ENCODE measurements around the gene CSNK1G1. TPM values are rescaled to one million over a fixed set of nuclear protein-coding genes. Genes with fewer than 3 reads are reported as not detected.

The CSNK1G1 gene
- total RNA-seq, 1 donor from 2014 or later, result 23.5 TPM

- H3K27me3 ChIP-seq (ENCODE audit: control insufficient read depth, insufficient read depth, low read length), result no peaks in the 10 kb centered on the region
- H3K4me3 ChIP-seq (ENCODE audit: low read depth, low read length), result no peak overlapping the region
- TF ChIP-seq, protein P1, sequence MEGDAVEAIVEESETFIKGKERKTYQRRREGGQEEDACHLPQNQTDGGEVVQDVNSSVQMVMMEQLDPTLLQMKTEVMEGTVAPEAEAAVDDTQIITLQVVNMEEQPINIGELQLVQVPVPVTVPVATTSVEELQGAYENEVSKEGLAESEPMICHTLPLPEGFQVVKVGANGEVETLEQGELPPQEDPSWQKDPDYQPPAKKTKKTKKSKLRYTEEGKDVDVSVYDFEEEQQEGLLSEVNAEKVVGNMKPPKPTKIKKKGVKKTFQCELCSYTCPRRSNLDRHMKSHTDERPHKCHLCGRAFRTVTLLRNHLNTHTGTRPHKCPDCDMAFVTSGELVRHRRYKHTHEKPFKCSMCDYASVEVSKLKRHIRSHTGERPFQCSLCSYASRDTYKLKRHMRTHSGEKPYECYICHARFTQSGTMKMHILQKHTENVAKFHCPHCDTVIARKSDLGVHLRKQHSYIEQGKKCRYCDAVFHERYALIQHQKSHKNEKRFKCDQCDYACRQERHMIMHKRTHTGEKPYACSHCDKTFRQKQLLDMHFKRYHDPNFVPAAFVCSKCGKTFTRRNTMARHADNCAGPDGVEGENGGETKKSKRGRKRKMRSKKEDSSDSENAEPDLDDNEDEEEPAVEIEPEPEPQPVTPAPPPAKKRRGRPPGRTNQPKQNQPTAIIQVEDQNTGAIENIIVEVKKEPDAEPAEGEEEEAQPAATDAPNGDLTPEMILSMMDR (IDR thresholded peaks at IDR 0.05; ENCODE audit: insufficient read depth, low read length, poor library complexity, severe bottlenecking), result peak; percentile 30
- no peaks in the 10 kb centered on the region for H3K36me3 ChIP-seq (ENCODE audit: control insufficient read depth, insufficient read depth, low read length)
- DNase-seq (ENCODE audit: low read depth), result no peak
Measured at GRCh38 chr15:64209680-64210334, 146.2 kb downstream of the CSNK1G1 start.

DNA sequence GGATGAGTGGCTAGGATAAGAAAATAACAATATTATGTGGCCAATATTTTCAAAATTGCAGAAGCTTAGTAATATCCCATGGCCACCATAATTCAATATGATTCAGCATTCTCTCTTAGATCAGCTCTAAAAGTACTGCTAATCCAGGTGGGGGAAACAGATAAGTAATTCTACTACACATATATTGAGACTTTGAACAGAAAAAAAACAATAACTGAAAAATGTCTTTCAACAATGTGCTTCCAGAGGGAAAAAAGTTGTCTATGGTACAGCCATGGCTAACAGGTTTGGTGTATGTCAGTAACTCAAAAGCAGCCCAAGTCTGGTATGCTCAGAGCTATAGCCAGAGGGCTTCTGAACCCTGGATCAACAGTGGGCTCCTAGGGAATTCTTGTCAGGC lies 150.8 kb downstream of the CSNK1G1 start:
- no peaks in the 10 kb centered on the region for H3K36me3 ChIP-seq (ENCODE audit: control insufficient read depth, insufficient read depth, low read length)
- TF ChIP-seq, protein P1 (IDR thresholded peaks at IDR 0.05; ENCODE audit: insufficient read depth, low read length, poor library complexity, severe bottlenecking), result no peak
- DNase-seq (ENCODE audit: low read depth), result no peak

DNA sequence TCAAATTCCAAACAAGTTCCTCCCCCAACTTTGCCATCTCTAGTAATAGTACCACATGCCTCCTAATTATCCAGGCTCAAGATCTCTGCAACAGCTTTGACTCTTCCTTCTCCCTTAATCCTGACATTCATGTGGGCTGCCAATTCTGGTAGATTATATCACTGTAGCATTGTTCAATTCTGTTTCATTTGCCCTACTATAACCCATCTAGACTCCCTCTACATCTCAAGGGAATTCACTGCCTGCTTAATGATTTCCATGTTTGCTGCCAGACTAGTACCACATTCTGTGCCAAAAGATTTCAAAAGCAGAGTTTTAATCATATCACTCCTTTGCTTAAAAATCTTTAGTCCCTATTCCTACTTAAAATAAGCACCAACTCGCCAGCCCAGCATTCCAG lies 158.5 kb downstream of the CSNK1G1 start:
- no peak for DNase-seq (ENCODE audit: low read depth)
- no peaks in the 10 kb centered on the region for H3K36me3 ChIP-seq (ENCODE audit: control insufficient read depth, insufficient read depth, low read length)
- no peak overlapping the region for H3K4me3 ChIP-seq (ENCODE audit: low read depth, low read length)
- TF ChIP-seq, protein P1 (IDR thresholded peaks at IDR 0.05; ENCODE audit: insufficient read depth, low read length, poor library complexity, severe bottlenecking), result no peak
- H3K27me3 ChIP-seq (ENCODE audit: control insufficient read depth, insufficient read depth, low read length), result no peaks in the 10 kb centered on the region

More for the DNA sequence above, 150.8 kb downstream of the CSNK1G1 start:
- H3K27me3 ChIP-seq (ENCODE audit: control insufficient read depth, insufficient read depth, low read length), result no peaks in the 10 kb centered on the region
- no peak overlapping the region for H3K4me3 ChIP-seq (ENCODE audit: low read depth, low read length)

- Histone ChIP-seq H3K36me3 (ENCODE audit: control insufficient read depth, insufficient read depth, low read length) (no peaks in the 10 kb centered on the region), H3K4me3 (ENCODE audit: low read depth, low read length) (no peak overlapping the region), H3K27me3 (ENCODE audit: control insufficient read depth, insufficient read depth, low read length) (no peaks in the 10 kb centered on the region)
- no peak for DNase-seq (ENCODE audit: low read depth)
- TF ChIP-seq, protein P1 (IDR thresholded peaks at IDR 0.05; ENCODE audit: insufficient read depth, low read length, poor library complexity, severe bottlenecking), result no peak
Measured at GRCh38 chr15:64193971-64194370, 162.0 kb downstream of the CSNK1G1 start.

DNA sequence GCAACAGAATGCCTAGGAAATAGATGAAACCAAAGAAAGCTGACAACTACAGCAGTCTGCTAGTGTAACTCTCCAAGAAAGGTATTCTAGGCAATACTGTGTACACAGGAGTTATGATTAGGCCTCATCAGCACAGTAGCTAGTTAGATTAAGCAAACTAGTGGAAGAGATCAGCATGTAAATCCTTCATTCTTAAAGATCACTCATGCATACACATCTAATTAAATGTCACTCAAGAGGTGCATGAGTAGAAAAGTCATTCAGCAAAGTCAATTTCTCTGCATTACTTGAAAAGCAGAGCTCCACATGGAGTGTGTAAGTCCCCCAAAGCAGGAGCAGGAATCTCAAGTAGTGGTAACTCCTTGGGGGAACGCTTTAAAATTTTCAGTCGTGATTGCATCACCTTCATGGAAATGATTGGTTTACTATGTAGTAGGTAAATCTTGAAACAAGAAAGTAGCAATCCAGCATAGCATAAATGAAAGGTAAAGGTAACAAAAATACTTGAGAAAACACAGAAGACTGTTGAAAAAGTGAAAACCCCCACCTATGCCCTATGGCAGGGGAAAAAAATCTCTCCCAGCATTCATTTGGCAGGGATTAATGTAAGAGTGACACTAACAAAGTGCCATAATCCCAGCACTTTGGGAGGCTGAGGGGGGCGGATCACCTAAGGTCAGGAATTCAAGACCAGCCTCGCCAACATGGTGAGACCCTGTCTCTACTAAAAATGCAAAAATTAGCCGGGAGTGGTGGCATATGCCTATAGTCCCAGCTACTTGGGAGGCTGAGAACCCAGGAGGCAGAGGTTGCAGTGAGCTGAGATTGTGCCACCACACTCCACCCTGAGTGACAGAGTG lies 163.8 kb downstream of the CSNK1G1 start:
- no peaks in the 10 kb centered on the region for H3K27me3 ChIP-seq (ENCODE audit: control insufficient read depth, insufficient read depth, low read length)
- TF ChIP-seq, protein P1 (IDR thresholded peaks at IDR 0.05; ENCODE audit: insufficient read depth, low read length, poor library complexity, severe bottlenecking), result no peak
- H3K36me3 ChIP-seq (ENCODE audit: control insufficient read depth, insufficient read depth, low read length), result no peaks in the 10 kb centered on the region
- H3K4me3 ChIP-seq (ENCODE audit: low read depth, low read length), result no peak overlapping the region
- DNase-seq (ENCODE audit: low read depth), result no peak
